ENCODE results near the gene RPS27A.

GRCh38 chr2:55269645-55269990 is 37.1 kb downstream of the RPS27A start:
- TF ChIP-seq CTCF (IDR thresholded peaks at IDR 0.05 in 2 of 3, conservative IDR thresholded peaks at IDR 0.05 in 1 of 3; ENCODE audit: control insufficient read depth in 2 of 3, extremely low read depth in 1 of 3, insufficient read depth in 1 of 3, low read depth in 3 of 3, low read length in 3 of 3) (no peak), NFYB (IDR thresholded peaks at IDR 0.05; ENCODE audit: insufficient read depth, low read depth, low read length) (no peak), REST (IDR thresholded peaks at IDR 0.05; ENCODE audit: low read depth, low read length) (no peak), CBFB (IDR thresholded peaks at IDR 0.05; ENCODE audit: low read depth) (no peak), EP300 (IDR thresholded peaks at IDR 0.05; ENCODE audit: borderline replicate concordance in 1 of 2, control insufficient read depth in 1 of 2, low read depth in 2 of 2, low read length in 2 of 2) (no peak)

Data from GM12878 (cell line).